Dermis microvascular lymphatic vessel endothelial cell (primary cell): Measurements from ENCODE around the gene VPS54. TPM values are rescaled to one million over a fixed set of nuclear protein-coding genes. Genes with fewer than 3 reads are reported as not detected.
"Not testable (repeated sequence)": the region's sequence is repeated elsewhere in the genome, so short reads cannot be mapped to it uniquely, and the experiment has no call there.

Source experiments
- DNase-seq, 2 donors: peaks; one replicate each; pipeline versions ENCODE4 v3.0.0 to v3.0.0-alpha.2; 2010; ENCODE audit warnings: low read depth in 2 of 2
- total RNA-seq: library from RNA; depleted of rRNA; stranded (reverse); fragments of >200 nt; gene quantifications from 2 replicates; pipeline ENCODE4 v1.2.1, GENCODE V29; 2014

Gene VPS54
- total RNA-seq, 1 donor from 2014 or later: 15.5 TPM

GRCh38 chr2:63993871-63994270, 25.4 kb downstream of the VPS54 start:
- no peak for DNase-seq

GRCh38 chr2:63993130-63993584, 26.1 kb downstream of the VPS54 start:
- not testable (repeated sequence) for DNase-seq

GRCh38 chr2:63992061-63992685, 27.1 kb downstream of the VPS54 start:
- DNase-seq: peak in 1 of 2 donors; percentile 61

DNA sequence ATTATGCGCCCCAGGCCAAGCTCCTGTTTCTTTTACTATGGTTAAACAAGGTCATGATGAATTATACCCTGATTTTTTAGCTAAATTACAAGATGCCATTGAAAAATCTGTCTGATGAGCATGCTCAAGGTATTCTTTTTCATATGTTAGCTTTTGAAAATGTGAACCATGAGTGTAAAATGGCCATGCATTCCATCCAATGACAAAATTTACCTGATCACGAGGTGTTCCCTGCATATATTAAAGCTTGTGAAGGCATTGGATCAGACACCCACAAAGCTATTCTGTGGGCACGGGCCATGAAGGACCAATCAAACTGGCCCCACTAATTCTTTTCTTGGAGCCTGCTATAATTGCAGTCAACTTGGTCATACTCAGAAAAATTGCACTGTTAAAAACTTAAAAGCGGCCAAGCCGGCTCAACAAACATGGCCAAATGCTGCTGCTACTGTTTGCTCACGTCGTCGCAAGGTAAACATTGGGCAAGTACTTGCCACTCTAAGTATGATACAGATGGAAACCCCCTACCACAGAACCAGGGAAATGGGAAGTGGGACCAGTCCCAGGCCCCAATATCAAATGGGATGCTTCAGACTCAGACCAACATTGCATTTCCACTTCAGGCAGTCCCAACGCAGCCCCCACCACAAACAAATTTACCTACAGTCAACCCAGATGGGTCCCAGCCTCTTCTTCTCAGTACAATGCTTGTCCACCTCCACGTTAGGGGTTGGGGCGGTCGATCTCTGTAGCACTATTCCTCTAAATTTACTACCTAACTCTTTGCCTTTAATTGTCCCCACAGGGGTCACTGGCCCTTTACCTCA, 27.8 kb downstream of the VPS54 start:
- not testable (repeated sequence) for DNase-seq

GRCh38 chr2:63990072-63990471, 29.2 kb downstream of the VPS54 start:
- no peak for DNase-seq

DNA sequence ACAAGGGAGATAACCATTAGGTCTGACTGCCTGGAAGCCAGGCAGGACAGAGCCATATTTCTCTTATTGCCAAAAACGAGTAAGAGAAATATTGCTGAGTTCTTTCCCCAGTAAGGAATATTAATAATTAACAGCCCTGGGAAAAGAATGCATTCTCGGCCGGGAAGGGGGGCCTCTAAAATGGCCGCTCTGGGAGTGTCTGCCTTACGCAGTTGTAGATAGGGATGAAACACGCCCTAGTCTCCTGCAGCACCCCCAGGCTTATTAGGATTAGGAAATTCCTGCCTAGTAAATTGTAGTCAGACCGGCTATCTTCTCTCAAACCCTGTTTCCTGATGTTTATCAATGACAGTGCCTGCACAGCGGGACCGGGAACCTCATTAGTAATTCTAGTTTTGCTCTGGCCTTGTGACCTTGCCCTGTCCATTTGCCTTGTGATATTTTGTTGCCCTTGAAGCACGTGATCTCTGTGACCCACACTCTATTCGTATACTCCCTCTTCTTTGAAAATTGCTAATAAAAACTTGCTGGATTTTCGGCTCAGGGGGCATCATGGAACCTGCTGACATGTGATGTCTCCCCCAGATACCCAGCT, 30.3 kb downstream of the VPS54 start:
- not testable (repeated sequence) for DNase-seq

GRCh38 chr2:63984606-63985359, 34.4 kb downstream of the VPS54 start:
- DNase-seq: peak in 1 of 2 donors; percentile 4

DNA sequence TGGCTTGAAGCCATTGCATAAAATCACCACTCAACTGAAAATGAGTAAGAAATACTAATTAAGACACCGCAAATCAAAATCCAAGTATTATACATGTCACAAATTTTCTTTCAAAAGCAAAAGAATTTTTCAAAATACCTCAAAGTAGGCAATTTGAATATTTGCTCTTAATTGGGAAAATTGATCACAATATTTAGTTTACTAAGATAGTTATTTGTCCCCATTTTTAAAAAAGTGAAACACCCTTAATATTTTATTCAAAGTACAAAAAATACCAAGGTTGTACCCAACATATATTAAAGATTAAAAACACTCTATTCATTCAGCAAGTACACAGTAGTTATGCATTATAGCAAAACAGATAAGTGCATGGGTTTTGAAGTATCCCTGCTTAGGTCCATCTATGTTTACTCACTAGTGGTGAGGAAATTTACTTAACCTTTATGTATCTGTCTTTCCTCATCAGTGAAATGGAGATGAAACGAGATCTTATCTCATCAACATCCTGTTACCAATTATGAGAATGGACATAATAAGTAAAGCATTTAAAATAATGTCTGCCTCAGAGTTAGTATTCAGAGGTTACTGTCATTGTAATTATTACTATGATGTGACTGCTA, 35.1 kb downstream of the VPS54 start:
- DNase-seq: peak; percentile 1 to 19

- DNase-seq: no peak
Measured at GRCh38 chr2:63982335-63982734, 36.9 kb downstream of the VPS54 start.

- no peak for DNase-seq
Measured at GRCh38 chr2:63981702-63982103, 37.5 kb downstream of the VPS54 start.

DNA sequence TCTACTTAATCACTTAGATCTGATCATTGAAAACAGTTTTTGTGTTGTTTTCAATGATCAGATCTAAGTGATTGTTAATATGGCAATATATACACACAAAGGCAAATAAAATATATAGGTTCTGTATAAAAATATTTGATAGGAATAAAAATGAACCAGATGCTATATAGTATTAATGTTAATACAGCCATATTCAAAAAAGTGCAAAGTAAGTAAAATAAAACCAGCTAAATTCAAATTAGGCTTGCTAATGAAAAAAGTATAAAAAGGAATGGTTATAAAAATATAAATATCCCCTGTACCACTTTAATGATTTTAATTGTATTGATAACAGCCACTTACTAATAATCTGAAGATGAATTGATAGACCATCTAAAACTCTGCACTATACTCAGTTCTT, 38.4 kb downstream of the VPS54 start:
- no peak for DNase-seq

DNA sequence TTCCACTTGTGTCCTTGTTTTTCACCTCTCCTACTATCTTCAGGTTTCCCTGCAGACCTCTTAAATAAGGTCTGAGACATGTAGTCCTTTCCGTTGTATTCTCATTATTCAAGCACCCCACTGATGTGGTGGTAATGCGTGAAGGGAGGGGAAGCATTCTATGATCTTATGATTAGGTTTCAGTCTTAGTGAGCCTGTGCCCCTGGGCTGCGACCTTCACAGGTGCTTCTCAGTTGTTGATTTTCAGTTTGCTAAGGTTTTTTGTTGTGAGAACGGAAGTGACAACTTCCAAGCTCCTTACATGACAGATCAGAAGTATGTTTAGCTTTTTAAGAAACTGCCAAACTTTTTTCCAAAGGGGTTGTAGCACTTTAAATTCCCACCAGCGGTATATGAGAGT, 41.3 kb downstream of the VPS54 start:
- DNase-seq: no peak

GRCh38 chr2:63976125-63976510, 43.1 kb downstream of the VPS54 start:
- DNase-seq: no peak

- no peak for DNase-seq
Measured at GRCh38 chr2:63975437-63976124, 43.6 kb downstream of the VPS54 start.

- not testable (repeated sequence) for DNase-seq
Measured at GRCh38 chr2:63975036-63975435, 44.2 kb downstream of the VPS54 start.

DNA sequence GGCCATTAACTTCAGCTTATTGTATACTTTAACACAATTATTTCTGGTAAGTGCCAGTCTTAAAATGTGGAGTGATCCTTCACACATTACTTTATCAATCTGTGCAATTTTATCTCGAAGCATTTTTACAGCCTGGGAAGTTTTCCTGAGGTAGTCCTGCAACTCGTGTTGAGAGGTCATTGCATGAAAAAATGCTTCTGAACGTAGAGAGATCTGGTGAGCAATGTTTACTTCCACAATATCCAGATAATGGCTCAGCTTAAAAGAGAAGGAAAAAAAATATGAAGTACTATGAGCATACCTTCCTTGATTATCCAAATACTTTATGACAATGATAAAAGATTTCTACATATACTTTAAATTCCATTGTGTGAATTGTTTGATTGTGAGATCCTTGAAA, 57.0 kb downstream of the VPS54 start:
- no peak for DNase-seq

GRCh38 chr2:63950414-63950813, 68.8 kb downstream of the VPS54 start:
- peak in 1 of 2 donors; percentile 5 for DNase-seq

DNA sequence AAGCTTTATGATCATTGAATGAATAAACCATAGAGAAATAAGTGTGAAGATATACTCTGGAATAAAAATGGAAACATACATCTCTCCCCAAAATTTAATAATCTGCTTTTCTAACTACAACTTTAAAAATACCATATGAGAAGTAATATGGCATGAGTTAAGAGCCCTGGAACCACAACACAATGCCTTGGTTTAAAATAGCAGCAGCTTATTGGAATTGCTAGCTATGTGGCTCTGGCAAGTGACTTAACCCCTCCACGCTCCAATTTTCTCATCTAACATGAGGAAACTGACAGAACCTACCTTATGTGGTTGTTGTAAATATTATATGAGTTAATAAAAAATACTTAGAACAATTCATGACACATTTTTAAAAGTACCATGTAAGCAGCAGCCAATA, 76.4 kb downstream of the VPS54 start:
- DNase-seq: no peak

- DNase-seq: not testable (repeated sequence)
Measured at GRCh38 chr2:63932104-63932503, 87.1 kb downstream of the VPS54 start.

DNA sequence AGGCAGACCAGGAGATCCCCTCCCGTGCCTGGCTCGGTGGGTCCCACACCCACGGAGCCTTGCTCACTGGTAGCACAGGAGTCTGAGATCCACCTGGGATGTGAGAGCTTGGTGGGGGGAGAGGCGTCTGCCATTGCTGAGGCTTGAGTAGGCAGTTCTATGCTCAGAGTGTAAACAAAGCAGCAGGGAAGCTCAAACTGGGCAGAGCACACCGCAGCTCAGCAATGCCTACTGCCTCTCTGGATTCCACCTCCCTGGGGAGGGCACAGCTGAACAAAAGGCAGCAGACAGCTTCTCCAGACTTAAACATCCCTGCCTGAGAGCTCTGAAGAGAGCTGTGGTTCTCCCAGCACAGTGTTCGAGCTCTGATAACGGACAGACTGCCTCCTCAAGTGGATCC, 92.4 kb downstream of the VPS54 start:
- no peak for DNase-seq

DNA sequence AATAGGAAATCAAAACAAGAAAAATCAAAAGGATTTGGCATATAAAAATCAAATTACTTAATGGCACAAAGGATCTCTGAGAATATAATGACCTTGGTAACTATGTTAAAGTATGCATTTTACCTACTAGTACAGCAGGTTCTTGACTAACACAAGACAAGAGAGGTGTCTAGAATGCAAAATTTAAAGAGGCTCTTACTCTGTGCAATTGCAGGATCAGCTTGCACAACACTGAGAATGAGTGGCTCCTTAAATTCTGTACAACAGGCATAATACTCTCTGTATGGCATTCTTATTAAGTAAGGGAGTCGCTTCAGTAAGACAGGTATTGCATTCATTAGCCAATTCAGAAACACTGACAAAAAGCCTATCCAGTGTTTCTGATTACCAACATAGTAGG, 104.9 kb downstream of the VPS54 start:
- no peak for DNase-seq
